SK-N-SH (cell line): ENCODE measurements around the gene MON2. TPM values are rescaled to one million over a fixed set of nuclear protein-coding genes. Genes with fewer than 3 reads are reported as not detected.

Experiments used
- CTCF ChIA-PET: fragments of 300-600, 350-600 bp; formaldehyde crosslinking; extraction: SDS; loops from one replicate; lab custom pipeline; 2021; lab: Yijun Ruan, JAX
- POLR2A ChIA-PET: fragments of 350-600 bp; sonication (Branson Sonifier 250); formaldehyde crosslinking; extraction: SDS; loops from one replicate; lab custom pipeline; 2020; ENCODE audit warnings: antibody characterized with exemption, inconsistent platforms; lab: Yijun Ruan, JAX
- DNase-seq: peaks from one replicate; pipeline ENCODE4 v3.0.0; 2012
- H2AFZ ChIP-seq: fragments of 200-600 bp; sonication (generic); 2 replicates; pipeline ENCODE4 v1.8.1; 2016; ENCODE audit warnings: antibody characterized with exemption, mild to moderate bottlenecking, low read depth
- H3F3A ChIP-seq: fragments of 200-600 bp; sonication (generic); replicated peaks from 2 replicates; pipeline ENCODE3; 2016; ENCODE audit warnings: antibody characterized with exemption, mild to moderate bottlenecking; ENCODE audit not compliant: insufficient read depth
- H3K27ac ChIP-seq, 2 experiments: fragments of 200-500 bp in 1 of 2; fragments of 200-600 bp in 1 of 2; sonication (Bioruptor generic) in 1 of 2; sonication (generic), shearing (Covaris generic) in 1 of 2; 2 replicates each; pipeline versions ENCODE4 v1.5.1 to v1.6.1; 2014 to 2016; ENCODE audit warnings: low read depth in 2 of 2, inconsistent platforms in 1 of 2, low read length in 1 of 2, mild to moderate bottlenecking in 1 of 2, mixed read lengths in 1 of 2
- H3K27me3 ChIP-seq: fragments of 200-600 bp; sonication (generic), shearing (Covaris generic); 2 replicates; pipeline ENCODE4 v1.6.1; 2016; ENCODE audit warnings: mixed run types; ENCODE audit not compliant: insufficient read depth
- H3K36me3 ChIP-seq, 2 experiments: fragments of 200-500 bp in 1 of 2; fragments of 200-600 bp in 1 of 2; sonication (Bioruptor generic) in 1 of 2; sonication (generic) in 1 of 2; replicated peaks in 1 of 2; 2 replicates each; pipeline versions ENCODE3 to v1.5.1; 2014 to 2016; ENCODE audit warnings: low read length in 1 of 2, mild to moderate bottlenecking in 1 of 2; ENCODE audit not compliant: insufficient read depth in 2 of 2, control insufficient read depth in 1 of 2
- H3K4me1 ChIP-seq, 2 experiments: fragments of 200-500 bp in 1 of 2; fragments of 200-600 bp in 1 of 2; sonication (Bioruptor generic) in 1 of 2; sonication (generic), shearing (Covaris generic) in 1 of 2; 2 replicates each; pipeline versions ENCODE4 v1.5.1 to v1.6.1; 2014 to 2016; ENCODE audit warnings: low read depth in 1 of 2, low read length in 1 of 2, mixed run types in 1 of 2; ENCODE audit not compliant: insufficient read depth in 2 of 2, control insufficient read depth in 1 of 2
- H3K4me2 ChIP-seq: fragments of 200-600 bp; sonication (generic), shearing (Covaris generic); 2 replicates; pipeline ENCODE4 v1.6.1; 2017; ENCODE audit warnings: mixed run types
- H3K4me3 ChIP-seq, 2 experiments: fragments of 200-500 bp in 1 of 2; fragments of 200-600 bp in 1 of 2; sonication (Bioruptor generic) in 1 of 2; sonication (generic), shearing (Covaris generic) in 1 of 2; 2 replicates each; pipeline versions ENCODE4 v1.5.1 to v1.8.1; 2014 to 2016; ENCODE audit warnings: low read depth in 2 of 2, inconsistent platforms in 1 of 2, low read length in 1 of 2, mild to moderate bottlenecking in 1 of 2, mixed read lengths in 1 of 2, moderate library complexity in 1 of 2
- H3K79me2 ChIP-seq: fragments of 200-600 bp; sonication (generic); 2 replicates; pipeline ENCODE4 v1.8.1; 2017; ENCODE audit warnings: mild to moderate bottlenecking; ENCODE audit not compliant: insufficient read depth
- H3K9ac ChIP-seq: fragments of 200-600 bp; sonication (generic); 2 replicates; pipeline ENCODE4 v1.6.1; 2017; ENCODE audit warnings: mixed run types
- H3K9me2 ChIP-seq: fragments of 200-600 bp; sonication (generic); 2 replicates; pipeline ENCODE4 v1.6.1; 2017; ENCODE audit warnings: mixed run types
- H3K9me3 ChIP-seq: fragments of 200-600 bp; sonication (generic); 2 replicates; pipeline ENCODE4 v1.6.1; 2017; ENCODE audit warnings: mixed run types, mild to moderate bottlenecking, moderate library complexity
- H4K20me1 ChIP-seq: fragments of 200-600 bp; sonication (generic); 2 replicates; pipeline ENCODE4 v1.6.1; 2017; ENCODE audit warnings: mild to moderate bottlenecking, mixed run types; ENCODE audit not compliant: insufficient read depth
- CHD2 ChIP-seq: fragments of 150-350 bp; IDR thresholded peaks from 2 replicates; pipeline ENCODE4 v1.6.1; 2018; ENCODE audit warnings: low read length; ENCODE audit not compliant: partially characterized antibody
- CTCF ChIP-seq: fragments of 200-600 bp; sonication (generic); IDR thresholded peaks from 2 replicates; pipeline ENCODE4 v1.6.1; 2017; ENCODE audit warnings: antibody characterized with exemption, mild to moderate bottlenecking, moderate library complexity
- EP300 ChIP-seq, 2 experiments: IDR thresholded peaks; 2 replicates each; pipeline versions ENCODE4 v1.4.0 to v1.6.1; 2012; ENCODE audit warnings: borderline replicate concordance in 1 of 2, low read depth in 1 of 2, low read length in 1 of 2
- EZH2phosphoT487 ChIP-seq: fragments of 200-600 bp; sonication (generic); IDR thresholded peaks from 2 replicates; pipeline ENCODE4 v1.6.1; 2017; ENCODE audit warnings: low read depth, mixed run types, mild to moderate bottlenecking, antibody characterized with exemption, moderate library complexity, borderline replicate concordance
- GATA2 ChIP-seq: sonication (generic); formaldehyde crosslinking; IDR thresholded peaks from 2 replicates; pipeline ENCODE4 v1.5.0; 2020; ENCODE audit warnings: mild to moderate bottlenecking, missing genetic modification reagents
- MEF2A ChIP-seq: IDR thresholded peaks from 2 replicates; pipeline ENCODE4 v1.4.0; 2012; ENCODE audit warnings: low read depth, borderline replicate concordance
- NFIC ChIP-seq: IDR thresholded peaks from 2 replicates; pipeline ENCODE4 v1.4.0; 2012; ENCODE audit warnings: borderline replicate concordance
- POLR2AphosphoS5 ChIP-seq: IDR thresholded peaks from 2 replicates; pipeline ENCODE4 v1.6.1; 2012; ENCODE audit warnings: low read depth, low read length
- RCOR1 ChIP-seq: fragments of 150-350 bp; IDR thresholded peaks from 2 replicates; pipeline ENCODE4 v1.6.1; 2017; ENCODE audit warnings: antibody characterized with exemption, low read length
- REST ChIP-seq: IDR thresholded peaks from 2 replicates; pipeline ENCODE4 v1.6.1; 2012; ENCODE audit warnings: mild to moderate bottlenecking, low read depth, low read length, moderate library complexity
- SIN3A ChIP-seq: IDR thresholded peaks from 2 replicates; pipeline ENCODE4 v1.6.1; 2012; ENCODE audit warnings: low read depth, mild to moderate bottlenecking, low read length, moderate library complexity, borderline replicate concordance
- USF2 ChIP-seq: fragments of 150-350 bp; IDR thresholded peaks from 2 replicates; pipeline ENCODE4 v1.6.1; 2017; ENCODE audit warnings: antibody characterized with exemption, low read length, low read depth, borderline replicate concordance
- ZBTB33 ChIP-seq: IDR thresholded peaks from 2 replicates; pipeline ENCODE4 v1.4.0; 2012; ENCODE audit warnings: low read depth, borderline replicate concordance
- WGBS: methylation state at CpG from one replicate; pipeline ENCODE4 v1.1.6; 2017; ENCODE audit warnings: low lambda C conversion rate; 5-methylcytosine and 5-hydroxymethylcytosine counted together
- polyA plus RNA-seq, 3 experiments: library from polyadenylated mRNA; depleted of rRNA; stranded (reverse); fragments of >200 nt; gene quantifications; 2 replicates each; pipeline ENCODE4 v1.2.3, GENCODE V29; 2012

MON2 gene
- polyA plus RNA-seq, 1 of the 3 experiments (the other 2 are of a cell fraction) = 4.4 TPM

- TF ChIP-seq CTCF (no peak), MEF2A (no peak), EZH2phosphoT487 (no peak), GATA2 (CRISPR knock-in tag) (no peak), RCOR1 (no peak), ZBTB33 (no peak), REST (no peak), USF2 (no peak), NFIC (peak; percentile 80), CHD2 (no peak)
Observed at GRCh38 chr12:62537551-62537950, 70.9 kb downstream of the MON2 start (continued).

GRCh38 chr12:62540354-62540753 is 73.7 kb downstream of the MON2 start:
- CTCF ChIA-PET = no interaction called here

More at GRCh38 chr12:62540354-62540753, 73.7 kb downstream of the MON2 start:
- Histone ChIP-seq H3K36me3 (peaks cover 58 to 77% of the 10 kb centered on the region in 2 experiments), H3K79me2 (no peaks in the 10 kb centered on the region), H3K27ac (no peak overlapping the region), H3K9ac (no peak overlapping the region), H3K27me3 (no peaks in the 10 kb centered on the region), H4K20me1 (no peaks in the 10 kb centered on the region), H3K9me2 (peaks cover 4% of the 10 kb centered on the region; the same call in 1 of the 2 replicates), H3F3A (peaks cover 28% of the 10 kb centered on the region), H3K4me1 (peaks cover 0 to 9% of the 10 kb centered on the region in 2 experiments; a peak in 2 of 4 replicates), H3K4me2 (no peak overlapping the region), H3K9me3 (no peaks in the 10 kb centered on the region), H2AFZ (no peak overlapping the region), H3K4me3 (no peak overlapping the region; a peak in 1 of 4 replicates)
- TF ChIP-seq SIN3A (no peak), EZH2phosphoT487 (no peak), POLR2AphosphoS5 (no peak), EP300 (IDR thresholded peaks at IDR 0.05; ENCODE audit: borderline replicate concordance in 1 of 2, low read depth in 1 of 2, low read length in 1 of 2) (no peak)
- DNase-seq = no peak
- POLR2A ChIA-PET = no interaction called here
- 69% methylated on average over 2 of the region's 2 CpGs for WGBS
